Activated CD4-positive, CD25-positive, alpha-beta regulatory T cell treated with anti-CD3 and anti-CD28 coated beads, Interleukin-2, amount 50 U/mL, for 24 hours (primary cell): ENCODE data around the gene ZIC4.

ENCODE experiments used
- ATAC-seq, 2 donors: fragments of 150-1000 bp; cut with Tn5 transposase; one replicate each; pipeline ENCODE4 v1.10.0; 2021; ENCODE audit warnings: mild to moderate bottlenecking in 1 of 2, moderate library complexity in 1 of 2

Gene ZIC4

GRCh38 chr3:147406028-147406931 is at the start of gene ZIC4:
ZIC4 (minus strand) TSS chr3:147406543; CDS start chr3:147402797, 3,746 bp downstream.
- ATAC-seq: no peak

- ATAC-seq: no peak
Observed at GRCh38 chr3:147449669-147450068, 43.3 kb upstream of the ZIC4 start.

GRCh38 chr3:147447224-147447623 is 40.9 kb upstream of the ZIC4 start:
- ATAC-seq: no peak

GRCh38 chr3:147431751-147432150 is 25.4 kb upstream of the ZIC4 start:
- ATAC-seq: no peak

- no peak for ATAC-seq
Observed at GRCh38 chr3:147428754-147429153, 22.4 kb upstream of the ZIC4 start.

GRCh38 chr3:147428326-147428725 is 22.0 kb upstream of the ZIC4 start:
- ATAC-seq: no peak

GRCh38 chr3:147427746-147428145 is 21.4 kb upstream of the ZIC4 start:
- no peak for ATAC-seq

GRCh38 chr3:147426931-147427330 is 20.6 kb upstream of the ZIC4 start:
- no peak for ATAC-seq

GRCh38 chr3:147425388-147425850 is 19.1 kb upstream of the ZIC4 start:
- no peak for ATAC-seq

GRCh38 chr3:147424581-147425387 is 18.4 kb upstream of the ZIC4 start:
- no peak for ATAC-seq

GRCh38 chr3:147423798-147424580 is 17.6 kb upstream of the ZIC4 start:
- ATAC-seq: no peak

- no peak for ATAC-seq
Observed at GRCh38 chr3:147423537-147423797, 17.1 kb upstream of the ZIC4 start.

GRCh38 chr3:147422601-147423536 is 16.5 kb upstream of the ZIC4 start:
- no peak for ATAC-seq

GRCh38 chr3:147422196-147422595 is 15.9 kb upstream of the ZIC4 start:
- no peak for ATAC-seq

GRCh38 chr3:147421184-147421912 is 15.0 kb upstream of the ZIC4 start:
- no peak for ATAC-seq

GRCh38 chr3:147420353-147421183 is 14.2 kb upstream of the ZIC4 start:
- no peak for ATAC-seq

GRCh38 chr3:147419781-147420224 is 13.5 kb upstream of the ZIC4 start:
- no peak for ATAC-seq

GRCh38 chr3:147418808-147419701 is 12.7 kb upstream of the ZIC4 start:
- no peak for ATAC-seq

GRCh38 chr3:147418371-147418781 is 12.0 kb upstream of the ZIC4 start:
- ATAC-seq: no peak
